ENCODE measurements around the gene FAM222B. TPM values are rescaled to one million over a fixed set of nuclear protein-coding genes. Genes with fewer than 3 reads are reported as not detected.

The FAM222B gene
- total and polyA plus RNA-seq, 2 of the 4 experiments (the other 2 are of a cell fraction), result 2.5 to 10.8 TPM

- 0 out of 2 replicates have a peak, but pooled peaks have one; percentile 20 for TF ChIP-seq SMC3 (IDR thresholded peaks at IDR 0.05; ENCODE audit: low read depth, low read length)
- peak; percentile 98 for TF ChIP-seq POLR2A (IDR thresholded peaks at IDR 0.05; ENCODE audit: low read depth, low read length)
- no peak for TF ChIP-seq FOS (IDR thresholded peaks at IDR 0.05; ENCODE audit: low read depth, low read length)
- no peak for TF ChIP-seq RFX5 (IDR thresholded peaks at IDR 0.05; ENCODE audit: low read depth, low read length)
Observed at GRCh38 chr17:28743243-28744103, 99.1 kb downstream of the FAM222B start, which contains the start of gene TRAF4 (continued).

All from IMR-90 (cell line).